ENCODE data around the gene CD58. TPM values are rescaled to one million over a fixed set of nuclear protein-coding genes. Genes with fewer than 3 reads are reported as not detected.

The CD58 gene
- total and polyA plus RNA-seq, 9 of the 15 experiments (the other 6 are each of a cell fraction or from before 2014, with no cell fraction given) = 18.1 to 113 (median 37.4) TPM

DNA sequence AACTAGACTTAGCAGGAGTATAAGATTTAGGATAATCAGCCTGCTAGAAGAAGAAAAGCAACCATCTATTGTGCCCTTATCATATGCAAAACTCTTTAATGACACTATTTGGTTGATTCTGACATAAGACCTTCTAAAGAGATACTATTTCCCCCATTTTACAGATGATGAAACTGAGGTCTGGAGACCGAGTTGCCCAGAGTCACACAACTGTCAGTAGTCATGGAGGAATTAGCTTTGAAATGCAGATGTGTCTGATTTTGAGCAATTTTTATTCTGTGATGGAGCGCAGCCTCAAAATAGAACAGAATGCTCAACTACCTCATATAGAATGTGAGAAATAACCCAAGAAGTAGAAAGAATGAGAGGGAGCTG, 69.0 kb downstream of the CD58 start (continued):
- TF ChIP-seq, protein P1, sequence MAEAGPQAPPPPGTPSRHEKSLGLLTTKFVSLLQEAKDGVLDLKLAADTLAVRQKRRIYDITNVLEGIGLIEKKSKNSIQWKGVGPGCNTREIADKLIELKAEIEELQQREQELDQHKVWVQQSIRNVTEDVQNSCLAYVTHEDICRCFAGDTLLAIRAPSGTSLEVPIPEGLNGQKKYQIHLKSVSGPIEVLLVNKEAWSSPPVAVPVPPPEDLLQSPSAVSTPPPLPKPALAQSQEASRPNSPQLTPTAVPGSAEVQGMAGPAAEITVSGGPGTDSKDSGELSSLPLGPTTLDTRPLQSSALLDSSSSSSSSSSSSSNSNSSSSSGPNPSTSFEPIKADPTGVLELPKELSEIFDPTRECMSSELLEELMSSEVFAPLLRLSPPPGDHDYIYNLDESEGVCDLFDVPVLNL (CRISPR knock-in tag; IDR thresholded peaks at IDR 0.05; ENCODE audit: low read depth) = no peak
- TF ChIP-seq RBM25 (IDR thresholded peaks at IDR 0.05; ENCODE audit: low read depth, low read length, severe bottlenecking) (peak; percentile 99), ZNF224 (CRISPR knock-in tag; IDR thresholded peaks at IDR 0.05) (0 out of 2 replicates have a peak, but pooled peaks have one; percentile 29), HDAC6 (IDR thresholded peaks at IDR 0.05; ENCODE audit: low read depth, low read length) (no peak), E2F3 (CRISPR knock-in tag; IDR thresholded peaks at IDR 0.05) (no peak), KAT8 (IDR thresholded peaks at IDR 0.05; ENCODE audit: low read depth) (no peak), PHF20 (IDR thresholded peaks at IDR 0.05; ENCODE audit: partially characterized antibody) (peak; percentile 54)

DNA sequence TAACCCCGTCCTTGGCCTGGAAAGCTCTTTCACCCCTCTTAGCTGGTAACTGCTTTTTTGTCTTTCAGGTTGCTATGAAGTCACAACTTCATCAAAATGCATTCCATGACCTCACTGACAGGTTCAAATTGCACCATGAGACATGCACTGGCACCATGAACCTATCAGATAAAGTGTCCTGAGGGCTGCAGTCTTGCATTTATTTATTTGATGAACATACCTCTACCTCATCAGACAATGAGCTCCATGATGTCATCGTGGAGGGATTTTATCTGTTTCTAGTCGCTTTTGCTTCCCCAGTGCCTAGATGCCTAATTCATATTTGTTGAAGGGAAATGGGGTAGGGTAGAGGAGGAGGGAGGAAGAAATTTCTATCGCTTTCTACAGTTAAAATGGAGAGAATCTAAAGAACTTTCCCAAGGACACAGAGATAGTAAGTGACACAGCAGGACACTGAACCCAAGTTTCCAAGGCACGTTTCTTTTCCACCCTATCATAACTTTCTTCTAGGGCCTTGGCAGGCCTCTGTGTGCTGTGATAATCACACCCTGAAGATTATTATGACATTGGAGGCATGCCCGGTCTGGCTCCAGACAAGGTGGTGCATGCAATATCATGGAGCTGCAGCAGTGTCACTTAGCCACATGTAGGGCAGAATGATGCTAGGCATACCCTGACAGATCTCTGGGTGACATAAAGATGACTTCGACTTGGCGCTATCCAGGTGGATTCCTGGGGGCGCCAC, 69.5 kb downstream of the CD58 start:
- FAIRE-seq = no peak
- Histone ChIP-seq H3K9me3 (replicated peaks; ENCODE audit: control insufficient read depth, insufficient read depth, low read depth, low read length) (no peaks in the 10 kb centered on the region; the same call in 1 of the 2 replicates), H3K27me3 (ENCODE audit: control insufficient read depth in 2 of 2, insufficient read depth in 2 of 2, low read length in 2 of 2) (no peaks in the 10 kb centered on the region), H3K9me1 (ENCODE audit: control insufficient read depth, insufficient read depth, low read length) (no peaks in the 10 kb centered on the region), H3K4me3 (no peak overlapping the region), H4K20me1 (replicated peaks; ENCODE audit: control insufficient read depth, insufficient read depth, low read length) (no peaks in the 10 kb centered on the region), H3K9ac (ENCODE audit: insufficient read depth in 1 of 2, low read depth in 2 of 2, low read length in 2 of 2) (no peak overlapping the region; a peak in 1 of 4 replicates), H3K4me1 (replicated peaks in 1 of 2; ENCODE audit: control insufficient read depth in 2 of 2, insufficient read depth in 2 of 2, low read length in 2 of 2) (peaks cover 43 to 70% of the 10 kb centered on the region in 2 experiments), H2AFZ (ENCODE audit: low read depth, low read length) (peak overlapping the region; percentile 56), H3K4me2 (ENCODE audit: insufficient read depth, low read length) (peak overlapping the region; percentile 7), H3K36me3 (ENCODE audit: control insufficient read depth, insufficient read depth, low read length) (no peaks in the 10 kb centered on the region), H3K79me2 (ENCODE audit: control insufficient read depth, insufficient read depth, low read length) (no peaks in the 10 kb centered on the region), H3K27ac (ENCODE audit: extremely low read depth, low read depth, low read length) (peak overlapping the region; percentile 27; the same call in 1 of the 3 replicates)
- ChIA-PET CTCF (ENCODE audit: low intra/inter-chr PET ratio) (interaction anchor here (0.8 to 5.5 kb wide), 4 partner anchors 12 to 361 kb away, joined by 3 to 89 read pairs (median 3); no protein-coding TSS in a partner anchor), POLR2A (interaction anchor here (0.8 to 2.0 kb wide), 3 partner anchors 19 to 362 kb away, joined by 4 to 7 read pairs (median 5); no protein-coding TSS in a partner anchor)
- in situ Hi-C loops (cut with MboI) = loop anchor here (10.0 kb wide), 1 partner anchor 696 kb away; no protein-coding TSS in a partner anchor
- no peak for ATAC-seq
- DNase-seq (ENCODE audit: extremely low read depth in 1 of 4, low spot score in 3 of 4) = peak in 1 of 4 experiments; percentile 69
- WGBS (ENCODE audit: insufficient coverage, low coverage, missing lambda C conversion rate) = 24% methylated on average over 9 of the region's 9 CpGs
- no TSS peak for BruUV-seq (replicated peaks)
- intact Hi-C loops (cut with micrococcal nuclease) = loop anchor here (10.0 kb wide), 1 partner anchor 554 kb away; no protein-coding TSS in a partner anchor
- no peak for TF ChIP-seq ZEB2 (IDR thresholded peaks at IDR 0.05)
- TF ChIP-seq, protein P2, sequence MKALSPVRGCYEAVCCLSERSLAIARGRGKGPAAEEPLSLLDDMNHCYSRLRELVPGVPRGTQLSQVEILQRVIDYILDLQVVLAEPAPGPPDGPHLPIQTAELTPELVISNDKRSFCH (CRISPR knock-in tag; IDR thresholded peaks at IDR 0.05) = no peak
- TF ChIP-seq, protein P2 (tag; IDR thresholded peaks at IDR 0.05) = no peak
- TF ChIP-seq, protein P3, sequence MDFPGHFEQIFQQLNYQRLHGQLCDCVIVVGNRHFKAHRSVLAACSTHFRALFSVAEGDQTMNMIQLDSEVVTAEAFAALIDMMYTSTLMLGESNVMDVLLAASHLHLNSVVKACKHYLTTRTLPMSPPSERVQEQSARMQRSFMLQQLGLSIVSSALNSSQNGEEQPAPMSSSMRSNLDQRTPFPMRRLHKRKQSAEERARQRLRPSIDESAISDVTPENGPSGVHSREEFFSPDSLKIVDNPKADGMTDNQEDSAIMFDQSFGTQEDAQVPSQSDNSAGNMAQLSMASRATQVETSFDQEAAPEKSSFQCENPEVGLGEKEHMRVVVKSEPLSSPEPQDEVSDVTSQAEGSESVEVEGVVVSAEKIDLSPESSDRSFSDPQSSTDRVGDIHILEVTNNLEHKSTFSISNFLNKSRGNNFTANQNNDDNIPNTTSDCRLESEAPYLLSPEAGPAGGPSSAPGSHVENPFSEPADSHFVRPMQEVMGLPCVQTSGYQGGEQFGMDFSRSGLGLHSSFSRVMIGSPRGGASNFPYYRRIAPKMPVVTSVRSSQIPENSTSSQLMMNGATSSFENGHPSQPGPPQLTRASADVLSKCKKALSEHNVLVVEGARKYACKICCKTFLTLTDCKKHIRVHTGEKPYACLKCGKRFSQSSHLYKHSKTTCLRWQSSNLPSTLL (IDR thresholded peaks at IDR 0.05) = no peak
- TF ChIP-seq, protein P4, sequence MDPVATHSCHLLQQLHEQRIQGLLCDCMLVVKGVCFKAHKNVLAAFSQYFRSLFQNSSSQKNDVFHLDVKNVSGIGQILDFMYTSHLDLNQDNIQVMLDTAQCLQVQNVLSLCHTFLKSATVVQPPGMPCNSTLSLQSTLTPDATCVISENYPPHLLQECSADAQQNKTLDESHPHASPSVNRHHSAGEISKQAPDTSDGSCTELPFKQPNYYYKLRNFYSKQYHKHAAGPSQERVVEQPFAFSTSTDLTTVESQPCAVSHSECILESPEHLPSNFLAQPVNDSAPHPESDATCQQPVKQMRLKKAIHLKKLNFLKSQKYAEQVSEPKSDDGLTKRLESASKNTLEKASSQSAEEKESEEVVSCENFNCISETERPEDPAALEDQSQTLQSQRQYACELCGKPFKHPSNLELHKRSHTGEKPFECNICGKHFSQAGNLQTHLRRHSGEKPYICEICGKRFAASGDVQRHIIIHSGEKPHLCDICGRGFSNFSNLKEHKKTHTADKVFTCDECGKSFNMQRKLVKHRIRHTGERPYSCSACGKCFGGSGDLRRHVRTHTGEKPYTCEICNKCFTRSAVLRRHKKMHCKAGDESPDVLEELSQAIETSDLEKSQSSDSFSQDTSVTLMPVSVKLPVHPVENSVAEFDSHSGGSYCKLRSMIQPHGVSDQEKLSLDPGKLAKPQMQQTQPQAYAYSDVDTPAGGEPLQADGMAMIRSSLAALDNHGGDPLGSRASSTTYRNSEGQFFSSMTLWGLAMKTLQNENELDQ (CRISPR knock-in tag; IDR thresholded peaks at IDR 0.05; ENCODE audit: borderline replicate concordance) = no peak
